PC-3 (cell line): ENCODE results near the gene ACBD4. TPM values are rescaled to one million over a fixed set of nuclear protein-coding genes. Genes with fewer than 3 reads are reported as not detected.

Experiments
- ATAC-seq: fragments of 200-7000 bp; cut with Tn5 transposase; 2 replicates; pipeline ENCODE4 v1.9.1; 2020; ENCODE audit warnings: mild to moderate bottlenecking, moderate library complexity
- BruUV-seq: library from RNA; stranded (reverse); fragments of 400-500 nt; replicated peaks from 2 replicates; lab custom pipeline; 2021; lab: Mats Ljungman, UMichigan
- CTCF ChIA-PET: fragments of 300-600 bp; sonication (Branson Sonifier 250); formaldehyde crosslinking; loops from one replicate; lab custom pipeline; 2022; ENCODE audit warnings: antibody characterized with exemption; lab: Charles Lee
- POLR2A ChIA-PET: fragments of 300-600 bp; sonication (Branson Sonifier 250); formaldehyde crosslinking; loops from one replicate; lab custom pipeline; 2022; ENCODE audit warnings: antibody characterized with exemption; ENCODE audit not compliant: unreplicated experiment; lab: Charles Lee
- DNase-seq: peaks from one replicate; pipeline ENCODE4 v3.0.0-alpha.2; 2015
- H2AFZ ChIP-seq: fragments of 300-600 bp; sonication (generic); 2 replicates; pipeline ENCODE4 v1.6.0; 2016; ENCODE audit warnings: antibody characterized with exemption, low read length
- H3F3A ChIP-seq: fragments of 300-600 bp; sonication (generic); one replicate; pipeline ENCODE4 v1.6.0; 2017; ENCODE audit warnings: antibody characterized with exemption, low read length, control low read depth, mild to moderate bottlenecking; ENCODE audit not compliant: unreplicated experiment
- H3K27ac ChIP-seq: fragments of 300-600 bp; sonication (generic); 2 replicates; pipeline ENCODE4 v1.5.1; 2016; ENCODE audit warnings: mild to moderate bottlenecking, low read length
- H3K27me3 ChIP-seq: fragments of 300-600 bp; sonication (generic); 2 replicates; pipeline ENCODE4 v1.6.1; 2016; ENCODE audit warnings: low read length, mixed read lengths
- H3K36me3 ChIP-seq: fragments of 300-600 bp; sonication (generic); 2 replicates; pipeline ENCODE4 v1.6.1; 2016; ENCODE audit warnings: low read depth, mixed run types, low read length, mixed read lengths
- H3K4me1 ChIP-seq: fragments of 300-600 bp; sonication (generic); 2 replicates; pipeline ENCODE4 v1.5.1; 2016; ENCODE audit warnings: low read length; ENCODE audit not compliant: insufficient read depth
- H3K4me2 ChIP-seq: fragments of 300-600 bp; sonication (generic); 2 replicates; pipeline ENCODE4 v1.6.0; 2016; ENCODE audit warnings: low read length
- H3K4me3 ChIP-seq: fragments of 300-600 bp; sonication (generic); 2 replicates; pipeline ENCODE4 v1.5.1; 2016; ENCODE audit warnings: mild to moderate bottlenecking, low read length, mixed read lengths
- H3K79me2 ChIP-seq: fragments of 300-600 bp; sonication (generic); 2 replicates; pipeline ENCODE4 v1.6.1; 2017; ENCODE audit warnings: low read length, mixed read lengths
- H3K9ac ChIP-seq: fragments of 300-600 bp; sonication (generic); 2 replicates; pipeline ENCODE4 v1.6.0; 2016; ENCODE audit warnings: mild to moderate bottlenecking, low read length
- H3K9me2 ChIP-seq: fragments of 300-600 bp; sonication (generic); replicated peaks from 2 replicates; pipeline ENCODE4 v1.6.1; 2016; ENCODE audit warnings: mixed run types, low read length, mixed read lengths
- H3K9me3 ChIP-seq: fragments of 300-600 bp; sonication (generic); 2 replicates; pipeline ENCODE4 v1.6.1; 2016; ENCODE audit warnings: low read length, mixed read lengths
- H4K20me1 ChIP-seq: fragments of 300-600 bp; sonication (generic); 2 replicates; pipeline ENCODE4 v1.6.1; 2016; ENCODE audit warnings: low read length, mixed read lengths
- EZH2 ChIP-seq: fragments of 300-600 bp; sonication (generic); IDR thresholded peaks from one replicate; pipeline ENCODE4 v1.6.1; 2017; ENCODE audit warnings: antibody characterized with exemption, mild to moderate bottlenecking, low read length; ENCODE audit not compliant: unreplicated experiment
- EZH2phosphoT487 ChIP-seq: fragments of 300-600 bp; sonication (generic); IDR thresholded peaks from 2 replicates; pipeline ENCODE4 v1.6.1; 2018; ENCODE audit warnings: mild to moderate bottlenecking, antibody characterized with exemption, low read length, borderline replicate concordance
- intact Hi-C: fragments of 100-400 bp; cut with micrococcal nuclease; formaldehyde crosslinking; loops from 2 replicates; pipeline ENCODE4 v1.9.0; 2023
- total RNA-seq: library from RNA; depleted of rRNA; stranded (reverse); fragments of >200 nt; gene quantifications from 2 replicates; pipeline ENCODE4 v1.2.3, GENCODE V29; 2014
- TF ChIP-seq, protein P1 (sequence below): fragments of 300-600 bp; sonication (generic); conservative IDR thresholded peaks from 2 replicates; pipeline ENCODE4 v1.5.1; 2017; ENCODE audit warnings: antibody characterized with exemption, low read depth, mild to moderate bottlenecking, low read length

ACBD4 gene
- total RNA-seq, 1 experiment from 2014 or later, result 12.9 TPM

DNA sequence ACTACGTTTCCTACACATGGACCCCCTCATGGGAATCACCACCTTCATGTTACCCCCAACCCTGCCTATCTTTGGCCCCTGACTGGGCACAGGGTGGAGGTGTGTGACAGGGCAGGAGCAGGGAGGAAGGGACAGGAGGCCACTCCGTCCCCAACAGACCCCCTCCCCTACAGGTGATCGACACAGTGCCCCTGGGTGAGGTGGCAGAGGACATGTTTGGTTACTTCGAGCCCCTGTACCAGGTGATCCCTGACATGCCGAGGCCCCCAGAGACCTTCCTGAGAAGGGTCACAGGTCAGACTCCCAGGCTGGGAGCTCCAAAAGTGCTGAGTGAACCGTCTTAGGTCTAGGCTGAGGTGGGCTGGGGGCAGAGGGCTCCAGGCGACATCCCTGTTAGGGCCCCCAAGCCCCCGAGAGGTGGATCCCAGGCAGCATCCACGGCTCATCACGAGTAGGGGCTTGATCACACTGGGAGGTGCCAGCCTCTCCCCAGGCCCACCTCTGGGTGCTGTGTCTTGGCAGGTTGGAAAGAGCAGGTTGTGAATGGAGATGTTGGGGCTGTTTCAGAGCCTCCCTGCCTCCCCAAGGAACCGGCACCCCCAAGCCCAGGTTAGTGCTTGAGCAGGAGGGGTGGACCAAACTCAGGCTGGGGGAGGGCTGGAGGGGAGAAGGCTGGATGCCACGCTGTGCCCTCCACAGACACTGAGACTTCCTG lies 1.5 kb downstream of the ACBD4 start:
- intact Hi-C loops, result loop anchor here (10.0 kb wide), 1 partner anchor 178 kb away; the partner anchor contains the start of gene MAP3K14
- POLR2A ChIA-PET, result no interaction called here
- no TSS peak for BruUV-seq
- TF ChIP-seq EZH2 (no peak), EZH2phosphoT487 (no peak)
- TF ChIP-seq, protein P1, sequence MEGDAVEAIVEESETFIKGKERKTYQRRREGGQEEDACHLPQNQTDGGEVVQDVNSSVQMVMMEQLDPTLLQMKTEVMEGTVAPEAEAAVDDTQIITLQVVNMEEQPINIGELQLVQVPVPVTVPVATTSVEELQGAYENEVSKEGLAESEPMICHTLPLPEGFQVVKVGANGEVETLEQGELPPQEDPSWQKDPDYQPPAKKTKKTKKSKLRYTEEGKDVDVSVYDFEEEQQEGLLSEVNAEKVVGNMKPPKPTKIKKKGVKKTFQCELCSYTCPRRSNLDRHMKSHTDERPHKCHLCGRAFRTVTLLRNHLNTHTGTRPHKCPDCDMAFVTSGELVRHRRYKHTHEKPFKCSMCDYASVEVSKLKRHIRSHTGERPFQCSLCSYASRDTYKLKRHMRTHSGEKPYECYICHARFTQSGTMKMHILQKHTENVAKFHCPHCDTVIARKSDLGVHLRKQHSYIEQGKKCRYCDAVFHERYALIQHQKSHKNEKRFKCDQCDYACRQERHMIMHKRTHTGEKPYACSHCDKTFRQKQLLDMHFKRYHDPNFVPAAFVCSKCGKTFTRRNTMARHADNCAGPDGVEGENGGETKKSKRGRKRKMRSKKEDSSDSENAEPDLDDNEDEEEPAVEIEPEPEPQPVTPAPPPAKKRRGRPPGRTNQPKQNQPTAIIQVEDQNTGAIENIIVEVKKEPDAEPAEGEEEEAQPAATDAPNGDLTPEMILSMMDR, result no peak
- H3K4me2 ChIP-seq, result peak overlapping the region; percentile 91; the same call in 1 of the 2 replicates
- H3K27ac ChIP-seq, result no peak overlapping the region
- H2AFZ ChIP-seq, result no peak overlapping the region
- H3K4me1 ChIP-seq, result peaks cover 9% of the 10 kb centered on the region
- H3K9ac ChIP-seq, result no peak overlapping the region
- ATAC-seq (no peak), DNase-seq (no peak)
- peaks cover 8% of the 10 kb centered on the region for H3K79me2 ChIP-seq
- H4K20me1 ChIP-seq, result no peaks in the 10 kb centered on the region
- H3K36me3 ChIP-seq, result no peaks in the 10 kb centered on the region
- H3K27me3 ChIP-seq, result no peaks in the 10 kb centered on the region
- no peaks in the 10 kb centered on the region for H3K9me3 ChIP-seq
- no peak overlapping the region for H3K4me3 ChIP-seq
- H3F3A ChIP-seq, result peaks cover 3% of the 10 kb centered on the region
- CTCF ChIA-PET, result interaction anchor here (0.6 to 2.1 kb wide), 3 partner anchors 13 to 219 kb away, joined by 3 to 153 read pairs (median 3); partner anchors contain the start of gene HEXIM1
- H3K9me2 ChIP-seq, result no peaks in the 10 kb centered on the region

GRCh38 chr17:45137561-45138305 lies 2.2 kb downstream of the ACBD4 start:
- TF ChIP-seq, protein P1, result no peak
- TF ChIP-seq EZH2 (no peak), EZH2phosphoT487 (no peak)

More at GRCh38 chr17:45137561-45138305, 2.2 kb downstream of the ACBD4 start:
- no peaks in the 10 kb centered on the region for H3K27me3 ChIP-seq
- H3K27ac ChIP-seq, result no peak overlapping the region
- no peaks in the 10 kb centered on the region for H4K20me1 ChIP-seq
- peaks cover 7% of the 10 kb centered on the region; the same call in 1 of the 2 replicates for H3K79me2 ChIP-seq
- CTCF ChIA-PET, result no interaction called here
- peaks cover 9% of the 10 kb centered on the region for H3K4me1 ChIP-seq
- DNase-seq (no peak), ATAC-seq (no peak)
- intact Hi-C loops, result loop anchor here (10.0 kb wide), 1 partner anchor 177 kb away; the partner anchor contains the start of gene MAP3K14
- no peaks in the 10 kb centered on the region for H3K36me3 ChIP-seq
- no peak overlapping the region for H3K4me3 ChIP-seq
- H2AFZ ChIP-seq, result no peak overlapping the region
- peaks cover 3% of the 10 kb centered on the region for H3F3A ChIP-seq
- H3K4me2 ChIP-seq, result no peak overlapping the region
- H3K9me3 ChIP-seq, result no peaks in the 10 kb centered on the region
- no peaks in the 10 kb centered on the region for H3K9me2 ChIP-seq
- BruUV-seq, result no TSS peak
- H3K9ac ChIP-seq, result no peak overlapping the region
- POLR2A ChIA-PET, result no interaction called here
